Measurements from ENCODE around the gene PUDP.
A peak's percentile ranks its signal among the peaks of the same experiment; 100 is the strongest.
"Not testable (repeated sequence)": the region's sequence is repeated elsewhere in the genome, so short reads cannot be mapped to it uniquely, and the experiment has no call there.

The PUDP gene

GRCh38 chrX:7147978-7148854 lies at the start of gene PUDP:
Gene PUDP (minus strand): TSS chrX:7148153. CDS start chrX:7148113, 40 bp downstream.
- DNase-seq: peak; percentile 92

- DNase-seq: no peak
Observed at GRCh38 chrX:7194606-7195005, 46.7 kb upstream of the PUDP start.

- no peak for DNase-seq
Observed at GRCh38 chrX:7192871-7193270, 44.9 kb upstream of the PUDP start.

GRCh38 chrX:7191681-7192110 lies 43.7 kb upstream of the PUDP start:
- no peak for DNase-seq

GRCh38 chrX:7190157-7190556 lies 42.2 kb upstream of the PUDP start:
- no peak for DNase-seq

- no peak for DNase-seq
Observed at GRCh38 chrX:7188672-7189071, 40.7 kb upstream of the PUDP start.

GRCh38 chrX:7184816-7185215 lies 36.9 kb upstream of the PUDP start:
- no peak for DNase-seq

- no peak for DNase-seq
Observed at GRCh38 chrX:7179446-7179845, 31.5 kb upstream of the PUDP start.

GRCh38 chrX:7178859-7179258 lies 30.9 kb upstream of the PUDP start:
- not testable (repeated sequence) for DNase-seq

GRCh38 chrX:7170898-7171297 lies 22.9 kb upstream of the PUDP start:
- DNase-seq: no peak

GRCh38 chrX:7169627-7170026 lies 21.7 kb upstream of the PUDP start:
- no peak for DNase-seq

- no peak for DNase-seq
Observed at GRCh38 chrX:7168371-7168770, 20.4 kb upstream of the PUDP start.

GRCh38 chrX:7164174-7164573 lies 16.2 kb upstream of the PUDP start:
- no peak for DNase-seq

GRCh38 chrX:7163146-7163677 lies 15.3 kb upstream of the PUDP start:
- DNase-seq: no peak

- DNase-seq: no peak
Observed at GRCh38 chrX:7159149-7159861, 11.4 kb upstream of the PUDP start.

GRCh38 chrX:7158468-7158990 lies 10.6 kb upstream of the PUDP start:
- no peak for DNase-seq

GRCh38 chrX:7156879-7157278 lies 8.9 kb upstream of the PUDP start:
- DNase-seq: no peak

GRCh38 chrX:7155163-7155562 lies 7.2 kb upstream of the PUDP start:
- no peak for DNase-seq

GRCh38 chrX:7154041-7154597 lies 6.2 kb upstream of the PUDP start:
- DNase-seq: no peak

GRCh38 chrX:7153231-7153630 lies 5.3 kb upstream of the PUDP start:
- no peak for DNase-seq

- DNase-seq: no peak
Observed at GRCh38 chrX:7149411-7149810, 1.5 kb upstream of the PUDP start.

GRCh38 chrX:7147413-7147977 lies 458 bp downstream of the PUDP start, which contains the start of gene STS:
Gene STS (plus strand): TSS chrX:7147712. CDS start chrX:7253200, 105,488 bp downstream.
- DNase-seq: peak; percentile 50
